ENCODE measurements around the gene CALN1.

- TF ChIP-seq SUZ12 (IDR thresholded peaks at IDR 0.05; ENCODE audit: low read length), result no peak
- TF ChIP-seq BCL11A (IDR thresholded peaks at IDR 0.05; ENCODE audit: low read depth in 2 of 2, low read length in 2 of 2), result no peak
- TF ChIP-seq POLR2A (IDR thresholded peaks at IDR 0.05; ENCODE audit: control extremely low read depth in 1 of 2, low read depth in 2 of 2, low read length in 2 of 2), result no peak
- no peak for TF ChIP-seq CTCF (IDR thresholded peaks at IDR 0.05; ENCODE audit: control extremely low read depth in 1 of 3, insufficient read depth in 1 of 3, low read depth in 1 of 3, low read length in 3 of 3)
- TF ChIP-seq FOSL1 (IDR thresholded peaks at IDR 0.05; ENCODE audit: insufficient read depth, low read depth, low read length), result no peak
- no peak for TF ChIP-seq RFX5 (IDR thresholded peaks at IDR 0.05; ENCODE audit: borderline replicate concordance, low read depth, low read length)
- TF ChIP-seq MAX (IDR thresholded peaks at IDR 0.05), result no peak
- TF ChIP-seq ZNF274 (IDR thresholded peaks at IDR 0.05; ENCODE audit: borderline replicate concordance, extremely low read depth, low read length), result no peak
- no peak for TF ChIP-seq EP300 (IDR thresholded peaks at IDR 0.05; ENCODE audit: borderline replicate concordance in 1 of 2, low read depth in 2 of 2, low read length in 2 of 2)
- TF ChIP-seq CHD1 (IDR thresholded peaks at IDR 0.05; ENCODE audit: low read depth, low read length), result no peak
Measured at GRCh38 chr7:72309476-72309875, 102.7 kb downstream of the CALN1 start.

Data from H1 (cell line).